Ovary (tissue), 3 donors: ENCODE data around the gene WNT9A.

Experiments used
- CTCF ChIP-seq, 3 donors: fragments of 450-650 bp in 2 of 3; fragments of 200-600 bp in 1 of 3; IDR thresholded peaks; one replicate each; pipeline versions ENCODE4 v1.5.1 to v1.8.0; 2016 to 2022; ENCODE audit warnings: antibody characterized with exemption in 3 of 3, mild to moderate bottlenecking in 1 of 3
- EP300 ChIP-seq: sonication (generic); formaldehyde crosslinking; IDR thresholded peaks from one replicate; pipeline ENCODE4 v1.6.1; 2017; ENCODE audit warnings: antibody characterized with exemption
- POLR2A ChIP-seq: fragments of 450-650 bp; IDR thresholded peaks from one replicate; pipeline ENCODE4 v1.6.1; 2017; ENCODE audit warnings: antibody characterized with exemption, mild to moderate bottlenecking, moderate library complexity
- donor health status: DM: no; HTN: no; CAD: no.

- no peak for TF ChIP-seq CTCF (IDR thresholded peaks at IDR 0.05)
- TF ChIP-seq EP300 = no peak
- no peak for TF ChIP-seq POLR2A
Observed at GRCh38 chr1:227870366-227870765, 77.4 kb downstream of the WNT9A start.
